Mucosa of rectum (tissue), 2 donors: ENCODE results near the gene DPP6.

Experiments used
- H3K27ac ChIP-seq, 2 donors: one replicate each; pipeline ENCODE4 v1.7.0; 2013; ENCODE audit warnings: inconsistent platforms in 2 of 2, low read depth in 2 of 2, low read length in 2 of 2
- H3K27me3 ChIP-seq, 2 donors: one replicate each; pipeline ENCODE4 v1.7.0; 2013; ENCODE audit warnings: low read length in 2 of 2; ENCODE audit not compliant: control insufficient read depth in 2 of 2, insufficient read depth in 2 of 2
- H3K36me3 ChIP-seq, 2 donors: one replicate each; pipeline ENCODE4 v1.7.0; 2013; ENCODE audit warnings: low read length in 2 of 2; ENCODE audit not compliant: control insufficient read depth in 2 of 2, insufficient read depth in 2 of 2
- H3K4me1 ChIP-seq, 2 donors: one replicate each; pipeline ENCODE4 v1.7.0; 2013; ENCODE audit warnings: low read length in 2 of 2, mild to moderate bottlenecking in 1 of 2; ENCODE audit not compliant: control insufficient read depth in 2 of 2, insufficient read depth in 2 of 2
- H3K4me3 ChIP-seq, 2 donors: one replicate each; pipeline ENCODE4 v1.7.0; 2013; ENCODE audit warnings: low read length in 2 of 2
- H3K9ac ChIP-seq, 2 donors: one replicate each; pipeline ENCODE4 v1.7.0; 2013; ENCODE audit warnings: low read length in 2 of 2, low read depth in 1 of 2, mild to moderate bottlenecking in 1 of 2
- H3K9me3 ChIP-seq, 2 donors: one replicate each; pipeline ENCODE4 v1.7.0; 2013; ENCODE audit warnings: low read length in 2 of 2; ENCODE audit not compliant: control insufficient read depth in 2 of 2
- donor health status: healthy.
- donor health status: Normal muscosa, but diverticular disease.

DPP6 gene

DNA sequence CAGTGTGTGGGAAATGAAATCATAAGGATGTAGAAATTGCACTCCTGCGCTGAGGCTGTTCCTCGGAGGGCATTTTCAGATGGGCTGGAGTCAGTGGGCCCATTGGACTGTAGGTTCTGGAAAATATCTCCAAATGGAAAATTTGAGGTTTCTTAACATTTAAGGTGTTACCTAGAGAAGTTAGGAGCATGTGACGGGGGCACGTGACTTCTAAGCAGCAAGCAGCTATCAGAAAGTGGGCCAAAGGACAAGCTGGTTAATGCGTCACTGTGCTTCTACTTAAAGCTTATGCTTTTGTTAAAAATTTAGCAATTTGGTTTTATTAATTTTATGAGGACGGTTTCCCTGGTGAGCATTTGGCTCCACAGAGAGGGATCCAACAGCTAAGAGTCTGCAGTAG lies 298.7 kb downstream of the DPP6 start:
- Histone ChIP-seq H3K27me3 (no peaks in the 10 kb centered on the region), H3K27ac (no peak overlapping the region), H3K36me3 (no peaks in the 10 kb centered on the region), H3K9me3 (no peaks in the 10 kb centered on the region), H3K4me3 (no peak overlapping the region), H3K9ac (no peak overlapping the region), H3K4me1 (no peaks in the 10 kb centered on the region)

DNA sequence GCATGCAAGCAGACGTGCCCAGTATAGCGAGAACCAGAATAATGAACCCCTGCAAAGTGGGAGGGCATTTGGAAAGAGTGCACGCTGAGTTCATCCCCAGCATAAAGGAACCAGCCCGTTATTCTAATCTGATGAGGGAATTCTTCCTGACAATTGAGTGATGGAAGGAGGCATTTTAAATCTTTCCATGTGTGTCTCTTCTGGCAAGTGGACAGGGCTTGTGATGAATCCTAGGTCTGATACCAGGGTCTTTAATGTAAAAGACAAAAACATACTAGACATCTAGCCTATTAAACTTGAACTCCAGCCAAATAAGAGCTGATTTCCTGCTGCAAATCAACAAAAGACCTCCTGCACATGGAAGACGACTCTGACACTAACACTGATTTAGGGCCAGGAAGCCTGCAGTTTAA lies 301.2 kb downstream of the DPP6 start:
- Histone ChIP-seq H3K9me3 (no peaks in the 10 kb centered on the region), H3K27ac (no peak overlapping the region), H3K4me1 (no peaks in the 10 kb centered on the region), H3K27me3 (no peaks in the 10 kb centered on the region), H3K9ac (no peak overlapping the region), H3K36me3 (no peaks in the 10 kb centered on the region), H3K4me3 (no peak overlapping the region)

DNA sequence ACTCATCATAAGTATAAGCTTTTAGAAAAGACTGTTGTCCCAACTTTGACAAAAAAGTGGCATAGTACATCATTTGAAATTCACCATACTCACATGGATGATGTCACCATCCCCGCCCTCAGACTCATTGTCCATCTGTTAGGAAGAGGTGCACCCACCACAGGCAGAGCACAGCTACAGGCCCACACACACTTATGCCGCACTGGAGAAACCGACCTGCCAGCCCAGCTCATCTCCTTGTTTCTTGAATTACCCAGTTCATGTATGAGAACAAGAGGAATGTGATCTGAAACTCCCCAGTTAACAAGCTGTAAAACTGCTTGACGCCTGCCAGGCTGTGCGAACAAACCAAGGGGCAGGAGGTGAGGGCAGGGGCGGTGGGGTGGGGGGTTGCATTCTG lies 312.0 kb downstream of the DPP6 start:
- no peaks in the 10 kb centered on the region for H3K4me1 ChIP-seq
- no peaks in the 10 kb centered on the region for H3K9me3 ChIP-seq
- H3K27ac ChIP-seq, result no peak overlapping the region
- H3K36me3 ChIP-seq, result no peaks in the 10 kb centered on the region
- H3K9ac ChIP-seq, result no peak overlapping the region
- H3K4me3 ChIP-seq, result no peak overlapping the region
- no peaks in the 10 kb centered on the region for H3K27me3 ChIP-seq

DNA sequence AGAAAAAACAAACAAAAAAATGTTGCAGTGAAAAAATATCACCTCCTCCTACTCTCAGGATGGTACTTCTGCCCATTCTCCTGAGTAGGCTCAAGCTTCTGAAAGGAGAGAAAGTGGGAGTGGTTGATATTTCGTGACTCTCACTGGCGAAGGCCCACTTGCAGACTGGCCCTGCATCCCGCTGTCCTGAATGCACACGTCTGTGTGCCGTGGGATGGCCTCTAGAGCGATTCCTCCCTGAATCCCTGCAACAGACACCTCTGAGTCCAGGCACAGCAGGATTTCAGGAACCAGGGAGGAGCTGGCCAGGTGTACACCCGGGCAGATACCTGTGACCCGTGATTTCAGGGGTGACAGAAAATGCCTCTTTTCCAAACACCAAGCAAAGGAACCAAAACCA lies 319.2 kb downstream of the DPP6 start:
- Histone ChIP-seq H3K4me3 (no peak overlapping the region), H3K27ac (no peak overlapping the region), H3K36me3 (no peaks in the 10 kb centered on the region), H3K9me3 (no peaks in the 10 kb centered on the region), H3K27me3 (no peaks in the 10 kb centered on the region), H3K9ac (no peak overlapping the region), H3K4me1 (no peaks in the 10 kb centered on the region)

DNA sequence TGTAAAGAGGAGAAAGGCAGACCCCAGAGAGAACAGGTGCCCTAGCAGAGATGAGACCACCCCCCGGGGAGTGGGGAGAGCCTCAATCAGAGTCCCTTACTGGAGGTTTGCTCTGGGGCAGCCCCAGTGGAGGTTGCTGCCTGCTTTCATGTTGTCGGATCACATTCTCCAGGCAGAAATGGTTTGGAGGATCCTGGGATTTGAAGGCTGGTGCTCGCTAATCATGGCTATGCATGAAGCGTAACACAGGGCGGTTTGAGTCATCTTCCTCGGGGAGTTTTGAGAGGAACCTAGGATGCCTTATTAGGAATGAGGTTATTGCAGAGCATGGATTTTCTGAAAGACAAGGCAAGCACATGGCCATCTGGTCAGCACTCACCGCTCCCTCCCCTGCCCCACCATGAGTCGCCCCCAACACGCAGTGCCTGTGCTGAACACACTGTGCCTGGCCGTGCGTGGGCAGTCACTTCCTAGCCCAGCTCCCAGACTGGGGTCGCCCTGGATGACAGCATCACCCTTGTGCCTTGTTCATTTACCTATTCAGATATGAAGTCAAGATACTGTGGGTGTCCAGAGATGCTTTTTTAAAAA lies 319.9 kb downstream of the DPP6 start:
- Histone ChIP-seq H3K4me3 (no peak overlapping the region), H3K4me1 (no peaks in the 10 kb centered on the region), H3K36me3 (no peaks in the 10 kb centered on the region), H3K27me3 (no peaks in the 10 kb centered on the region), H3K9ac (no peak overlapping the region), H3K27ac (no peak overlapping the region), H3K9me3 (no peaks in the 10 kb centered on the region)

DNA sequence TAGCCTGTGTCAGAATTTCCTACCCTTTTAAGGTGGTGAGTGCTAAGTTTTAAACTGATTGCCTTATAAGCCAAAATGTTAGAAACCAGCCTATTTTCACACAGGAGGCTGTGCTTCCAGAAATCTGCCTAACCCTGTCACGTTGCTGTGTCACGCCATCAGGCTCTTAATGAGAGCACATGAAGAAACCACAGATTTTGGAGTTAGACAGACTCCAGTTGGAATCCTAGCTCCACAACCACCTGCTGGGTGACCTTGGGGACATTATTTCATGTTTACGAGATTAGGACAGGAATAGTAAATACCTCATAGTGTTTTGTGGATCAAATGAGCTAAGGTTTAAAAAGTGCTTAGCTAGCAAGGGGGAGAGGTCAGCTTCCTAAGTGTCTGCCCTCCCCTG lies 321.8 kb downstream of the DPP6 start:
- no peaks in the 10 kb centered on the region for H3K4me1 ChIP-seq
- no peaks in the 10 kb centered on the region for H3K27me3 ChIP-seq
- no peak overlapping the region for H3K4me3 ChIP-seq
- no peaks in the 10 kb centered on the region for H3K9me3 ChIP-seq
- H3K9ac ChIP-seq, result no peak overlapping the region
- no peaks in the 10 kb centered on the region for H3K36me3 ChIP-seq
- H3K27ac ChIP-seq, result no peak overlapping the region

DNA sequence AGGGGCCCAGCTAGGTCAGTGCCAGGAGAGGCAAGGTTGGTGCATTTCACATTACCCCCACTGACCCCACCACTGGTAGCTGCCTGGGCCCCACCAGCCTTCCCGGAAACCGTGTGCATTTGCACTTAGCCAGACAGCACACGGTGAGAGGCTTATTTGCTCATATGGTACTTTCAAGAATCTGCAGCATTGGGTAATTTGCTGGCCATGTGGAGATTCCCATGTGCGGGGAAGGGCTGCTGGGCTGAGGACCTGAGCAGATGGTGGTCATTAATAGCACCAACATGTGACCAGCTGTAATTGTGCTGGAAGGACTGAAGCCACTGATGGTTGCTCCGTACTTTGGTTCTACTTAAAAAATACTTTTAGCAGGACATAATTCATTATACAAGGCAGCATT lies 323.8 kb downstream of the DPP6 start:
- no peaks in the 10 kb centered on the region for H3K4me1 ChIP-seq
- H3K4me3 ChIP-seq, result no peak overlapping the region
- H3K9me3 ChIP-seq, result no peaks in the 10 kb centered on the region
- no peaks in the 10 kb centered on the region for H3K36me3 ChIP-seq
- no peaks in the 10 kb centered on the region for H3K27me3 ChIP-seq
- no peak overlapping the region for H3K27ac ChIP-seq
- no peak overlapping the region for H3K9ac ChIP-seq

DNA sequence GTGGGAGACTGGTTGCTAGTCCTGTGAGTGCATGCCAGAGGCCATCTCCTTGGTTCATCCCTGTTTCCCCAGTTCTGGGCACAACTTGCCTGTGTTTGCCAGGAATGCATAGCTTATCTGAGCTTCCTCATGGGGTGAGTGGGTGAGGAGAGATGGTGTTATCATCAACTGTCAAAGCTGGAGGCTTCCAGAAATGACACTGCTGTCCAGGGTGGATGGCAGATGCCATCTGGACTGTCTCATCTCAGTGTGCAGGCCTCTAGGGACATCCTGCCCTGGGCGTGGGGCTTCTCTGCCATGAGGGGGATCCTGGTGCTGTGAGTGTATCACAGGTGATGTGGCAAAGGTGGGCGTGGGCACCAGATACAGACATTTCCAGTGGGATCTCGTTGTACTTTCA lies 328.6 kb downstream of the DPP6 start:
- Histone ChIP-seq H3K4me1 (no peaks in the 10 kb centered on the region), H3K27me3 (no peaks in the 10 kb centered on the region), H3K27ac (no peak overlapping the region), H3K9ac (no peak overlapping the region), H3K9me3 (no peaks in the 10 kb centered on the region), H3K36me3 (no peaks in the 10 kb centered on the region), H3K4me3 (no peak overlapping the region)

DNA sequence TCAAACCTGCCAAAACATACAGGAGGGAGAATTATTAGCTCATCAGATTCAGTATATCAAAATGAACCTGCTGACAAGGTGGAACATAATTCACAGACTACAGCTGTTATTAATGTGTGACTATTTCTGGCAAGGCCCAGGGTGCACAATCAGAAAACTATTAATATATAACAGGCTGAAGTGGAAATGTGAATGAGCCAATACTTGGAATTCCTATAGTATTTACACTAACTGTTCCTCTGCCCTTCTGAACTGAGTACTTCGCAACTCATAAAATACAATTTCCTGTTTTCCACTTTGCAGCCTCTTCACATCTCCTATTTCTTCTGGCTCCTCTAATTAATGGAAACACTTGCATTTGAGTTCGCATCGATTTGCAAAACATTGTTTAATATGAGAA lies 330.8 kb downstream of the DPP6 start:
- Histone ChIP-seq H3K36me3 (no peaks in the 10 kb centered on the region), H3K9me3 (no peaks in the 10 kb centered on the region), H3K27me3 (no peaks in the 10 kb centered on the region), H3K4me1 (no peaks in the 10 kb centered on the region), H3K4me3 (no peak overlapping the region), H3K27ac (no peak overlapping the region), H3K9ac (no peak overlapping the region)

DNA sequence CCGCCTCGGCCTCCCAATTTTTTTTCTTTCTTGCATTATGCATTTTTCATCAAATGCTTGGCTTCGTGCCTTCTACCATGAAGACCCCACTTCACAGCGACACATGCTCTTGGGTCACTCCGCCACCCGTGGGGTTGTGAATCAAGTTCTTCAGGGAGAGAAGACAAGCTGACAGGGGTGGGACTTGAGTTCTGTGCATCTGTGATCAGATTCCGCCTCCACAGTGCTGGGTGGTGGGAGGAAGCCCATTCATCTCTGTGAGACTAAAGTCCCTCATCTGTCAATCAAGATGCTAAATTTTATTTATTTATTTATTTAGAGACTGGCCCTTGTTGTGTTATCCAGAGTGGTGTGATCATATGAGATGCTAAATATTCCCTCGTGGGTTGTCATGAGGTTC lies 333.0 kb downstream of the DPP6 start:
- no peaks in the 10 kb centered on the region for H3K4me1 ChIP-seq
- H3K9ac ChIP-seq, result no peak overlapping the region
- H3K9me3 ChIP-seq, result no peaks in the 10 kb centered on the region
- no peaks in the 10 kb centered on the region for H3K36me3 ChIP-seq
- no peaks in the 10 kb centered on the region for H3K27me3 ChIP-seq
- no peak overlapping the region for H3K27ac ChIP-seq
- no peak overlapping the region for H3K4me3 ChIP-seq

DNA sequence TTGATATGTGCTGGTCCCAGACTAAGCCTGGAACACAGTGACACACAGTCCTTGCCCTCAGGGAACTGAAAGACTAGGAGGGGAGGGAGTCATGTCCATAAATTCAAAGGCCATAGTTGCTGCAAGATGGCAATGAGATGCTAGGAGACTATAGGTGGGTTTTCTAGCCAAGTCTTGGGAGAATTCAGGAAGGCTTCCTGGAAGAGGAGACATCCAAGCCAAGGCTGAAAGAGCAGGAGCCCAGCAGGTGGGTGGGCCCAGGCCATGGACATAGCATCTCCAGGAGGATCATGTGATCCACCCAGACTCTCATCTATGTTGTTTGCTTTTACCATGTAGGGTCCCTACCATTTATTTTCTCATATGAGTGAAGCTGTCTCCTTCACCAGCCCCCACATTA lies 335.1 kb downstream of the DPP6 start:
- Histone ChIP-seq H3K4me3 (no peak overlapping the region), H3K27ac (no peak overlapping the region)

More for the DNA sequence above, 335.1 kb downstream of the DPP6 start:
- Histone ChIP-seq H3K36me3 (no peaks in the 10 kb centered on the region), H3K9me3 (no peaks in the 10 kb centered on the region), H3K4me1 (no peaks in the 10 kb centered on the region), H3K27me3 (no peaks in the 10 kb centered on the region), H3K9ac (no peak overlapping the region)
